Measurements from ENCODE around the gene FGFR3.
A peak's percentile ranks its signal among the peaks of the same experiment; 100 is the strongest.

Gene FGFR3

DNA sequence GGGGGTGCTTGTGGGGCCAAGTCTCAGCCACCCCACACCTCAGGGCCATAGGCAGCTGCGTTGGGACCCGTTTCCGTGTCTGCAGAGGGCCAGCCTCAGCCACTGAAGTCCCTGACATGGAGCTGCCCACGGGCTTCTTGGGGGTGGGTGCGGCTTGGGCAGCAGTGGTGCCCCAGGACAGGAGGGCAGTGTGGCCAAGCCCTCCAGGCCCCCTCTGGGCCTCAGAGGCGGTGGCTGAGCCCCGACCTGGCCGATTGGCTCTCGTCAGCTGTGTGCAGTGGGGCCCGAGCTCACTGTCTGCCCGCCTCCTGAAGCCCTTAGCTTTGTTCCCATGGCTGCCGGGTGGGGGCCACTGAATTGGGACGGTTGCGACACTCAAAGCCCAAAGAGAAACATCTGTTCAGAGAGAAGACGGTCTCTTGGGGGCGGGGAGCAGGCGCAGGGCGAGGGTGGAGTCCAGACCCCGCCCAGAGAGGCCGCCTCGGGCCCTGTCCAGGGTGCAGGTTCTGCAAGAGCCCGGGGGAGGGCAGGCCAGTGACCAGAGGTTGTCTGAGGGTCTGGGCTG lies 9.1 kb downstream of the FGFR3 start:
- DNase-seq (ENCODE audit: low read depth, low spot score) = no peak

DNA sequence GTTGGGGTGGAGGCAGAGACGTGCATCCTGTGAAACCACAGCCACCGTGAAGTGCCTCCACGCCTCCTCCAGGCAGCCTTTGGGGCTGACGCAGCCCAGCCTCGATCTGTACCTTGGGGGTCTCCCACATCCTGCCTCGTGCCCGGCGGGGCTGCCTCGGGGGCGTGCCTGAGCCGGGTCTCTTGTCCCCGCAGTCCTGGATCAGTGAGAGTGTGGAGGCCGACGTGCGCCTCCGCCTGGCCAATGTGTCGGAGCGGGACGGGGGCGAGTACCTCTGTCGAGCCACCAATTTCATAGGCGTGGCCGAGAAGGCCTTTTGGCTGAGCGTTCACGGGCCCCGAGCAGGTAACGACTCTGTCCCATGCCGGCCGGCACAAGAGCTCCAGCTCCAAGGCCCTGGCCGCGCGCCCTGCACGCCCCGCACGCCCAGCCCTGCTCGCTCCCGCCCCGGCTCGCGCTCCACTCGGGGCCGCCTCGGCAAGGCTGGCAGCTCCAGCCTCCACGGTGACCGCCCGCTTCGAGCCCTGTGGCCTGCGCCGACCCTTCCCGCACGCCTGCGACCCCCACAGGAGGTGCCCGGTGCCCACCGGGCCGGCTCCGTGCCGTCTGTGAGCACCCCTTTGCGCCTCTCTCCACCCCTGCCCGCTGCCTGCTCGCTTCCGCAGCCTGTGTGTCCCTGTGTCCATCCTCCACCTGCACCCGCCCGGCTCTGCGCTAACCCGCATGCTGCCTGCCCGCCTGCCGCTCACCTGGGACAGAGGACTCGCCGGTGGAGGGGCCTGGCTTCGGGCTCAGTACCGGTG lies 9.8 kb downstream of the FGFR3 start:
- no peak for DNase-seq (ENCODE audit: low read depth, low spot score)

- DNase-seq (ENCODE audit: low read depth, low spot score) = no peak
Measured at GRCh38 chr4:1803523-1804423, 10.7 kb downstream of the FGFR3 start.

GRCh38 chr4:1804638-1805492 lies 11.8 kb downstream of the FGFR3 start:
- DNase-seq (ENCODE audit: low read depth, low spot score) = no peak

- no peak for DNase-seq (ENCODE audit: low read depth, low spot score)
Measured at GRCh38 chr4:1805493-1806222, 12.6 kb downstream of the FGFR3 start.

- no peak for DNase-seq (ENCODE audit: low read depth, low spot score)
Measured at GRCh38 chr4:1806223-1806564, 13.1 kb downstream of the FGFR3 start.

DNA sequence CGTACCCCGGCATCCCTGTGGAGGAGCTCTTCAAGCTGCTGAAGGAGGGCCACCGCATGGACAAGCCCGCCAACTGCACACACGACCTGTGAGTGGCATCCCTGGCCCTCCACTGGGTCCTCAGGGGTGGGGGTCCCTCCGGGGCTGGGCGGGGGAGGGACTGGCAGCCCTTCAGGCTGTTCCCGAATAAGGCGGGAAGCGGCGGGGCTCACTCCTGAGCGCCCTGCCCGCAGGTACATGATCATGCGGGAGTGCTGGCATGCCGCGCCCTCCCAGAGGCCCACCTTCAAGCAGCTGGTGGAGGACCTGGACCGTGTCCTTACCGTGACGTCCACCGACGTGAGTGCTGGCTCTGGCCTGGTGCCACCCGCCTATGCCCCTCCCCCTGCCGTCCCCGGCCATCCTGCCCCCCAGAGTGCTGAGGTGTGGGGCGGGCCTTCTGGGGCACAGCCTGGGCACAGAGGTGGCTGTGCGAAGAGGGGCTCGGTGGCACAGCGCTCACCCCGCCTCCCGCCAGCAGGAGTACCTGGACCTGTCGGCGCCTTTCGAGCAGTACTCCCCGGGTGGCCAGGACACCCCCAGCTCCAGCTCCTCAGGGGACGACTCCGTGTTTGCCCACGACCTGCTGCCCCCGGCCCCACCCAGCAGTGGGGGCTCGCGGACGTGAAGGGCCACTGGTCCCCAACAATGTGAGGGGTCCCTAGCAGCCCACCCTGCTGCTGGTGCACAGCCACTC lies 13.7 kb downstream of the FGFR3 start:
- DNase-seq (ENCODE audit: low read depth, low spot score) = no peak

DNA sequence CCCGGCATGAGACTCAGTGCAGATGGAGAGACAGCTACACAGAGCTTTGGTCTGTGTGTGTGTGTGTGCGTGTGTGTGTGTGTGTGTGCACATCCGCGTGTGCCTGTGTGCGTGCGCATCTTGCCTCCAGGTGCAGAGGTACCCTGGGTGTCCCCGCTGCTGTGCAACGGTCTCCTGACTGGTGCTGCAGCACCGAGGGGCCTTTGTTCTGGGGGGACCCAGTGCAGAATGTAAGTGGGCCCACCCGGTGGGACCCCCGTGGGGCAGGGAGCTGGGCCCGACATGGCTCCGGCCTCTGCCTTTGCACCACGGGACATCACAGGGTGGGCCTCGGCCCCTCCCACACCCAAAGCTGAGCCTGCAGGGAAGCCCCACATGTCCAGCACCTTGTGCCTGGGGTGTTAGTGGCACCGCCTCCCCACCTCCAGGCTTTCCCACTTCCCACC lies 14.3 kb downstream of the FGFR3 start:
- DNase-seq (ENCODE audit: low read depth, low spot score) = no peak

DNA sequence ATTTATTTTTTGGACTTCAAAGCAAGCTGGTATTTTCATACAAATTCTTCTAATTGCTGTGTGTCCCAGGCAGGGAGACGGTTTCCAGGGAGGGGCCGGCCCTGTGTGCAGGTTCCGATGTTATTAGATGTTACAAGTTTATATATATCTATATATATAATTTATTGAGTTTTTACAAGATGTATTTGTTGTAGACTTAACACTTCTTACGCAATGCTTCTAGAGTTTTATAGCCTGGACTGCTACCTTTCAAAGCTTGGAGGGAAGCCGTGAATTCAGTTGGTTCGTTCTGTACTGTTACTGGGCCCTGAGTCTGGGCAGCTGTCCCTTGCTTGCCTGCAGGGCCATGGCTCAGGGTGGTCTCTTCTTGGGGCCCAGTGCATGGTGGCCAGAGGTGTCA lies 15.3 kb downstream of the FGFR3 start:
- DNase-seq (ENCODE audit: low read depth, low spot score) = no peak

DNA sequence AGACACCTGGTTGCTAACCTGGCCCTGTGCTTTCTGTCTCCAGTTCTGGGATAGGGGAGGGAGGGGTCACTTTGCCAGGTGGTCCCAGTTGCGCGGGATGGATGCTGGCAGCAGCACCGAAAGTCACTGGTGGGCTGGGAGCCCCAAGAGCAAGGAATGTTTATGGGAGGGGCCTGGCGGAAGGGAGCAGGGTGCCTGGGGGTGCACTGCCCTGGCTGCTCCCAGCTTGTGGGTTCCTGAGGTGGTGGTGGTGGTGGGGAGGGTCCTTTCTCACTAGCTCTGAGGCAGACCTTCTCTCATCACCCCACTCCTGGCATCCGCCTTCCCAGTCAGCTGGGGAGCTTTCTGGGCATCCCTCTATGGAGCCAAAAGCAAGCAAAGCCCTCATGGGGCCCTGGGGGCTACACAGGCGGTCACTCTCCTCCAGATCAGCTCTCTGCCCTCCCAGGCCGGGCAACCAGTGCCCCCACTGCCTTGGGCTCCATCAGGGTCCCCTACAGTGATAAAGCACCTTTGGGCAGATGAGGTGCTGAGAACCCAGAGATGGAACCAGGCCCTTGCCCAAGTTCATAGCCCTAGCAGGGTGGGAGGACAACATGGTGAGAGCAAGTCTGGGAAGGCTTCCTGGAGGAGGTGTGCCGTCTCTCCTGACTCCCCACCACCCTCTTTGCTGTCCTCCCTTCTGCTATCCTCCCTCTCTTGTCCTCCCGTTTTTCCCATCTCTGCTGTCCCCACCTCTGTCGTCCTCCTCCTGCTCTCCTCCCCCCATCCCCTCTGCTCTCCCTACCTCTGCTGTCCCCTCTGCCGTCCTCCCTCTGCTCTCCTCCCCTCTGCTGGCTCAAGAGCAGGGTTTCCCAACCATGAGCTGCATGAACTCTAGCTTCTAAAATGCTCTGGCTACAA lies 16.0 kb downstream of the FGFR3 start:
- DNase-seq (ENCODE audit: low read depth, low spot score) = no peak

DNA sequence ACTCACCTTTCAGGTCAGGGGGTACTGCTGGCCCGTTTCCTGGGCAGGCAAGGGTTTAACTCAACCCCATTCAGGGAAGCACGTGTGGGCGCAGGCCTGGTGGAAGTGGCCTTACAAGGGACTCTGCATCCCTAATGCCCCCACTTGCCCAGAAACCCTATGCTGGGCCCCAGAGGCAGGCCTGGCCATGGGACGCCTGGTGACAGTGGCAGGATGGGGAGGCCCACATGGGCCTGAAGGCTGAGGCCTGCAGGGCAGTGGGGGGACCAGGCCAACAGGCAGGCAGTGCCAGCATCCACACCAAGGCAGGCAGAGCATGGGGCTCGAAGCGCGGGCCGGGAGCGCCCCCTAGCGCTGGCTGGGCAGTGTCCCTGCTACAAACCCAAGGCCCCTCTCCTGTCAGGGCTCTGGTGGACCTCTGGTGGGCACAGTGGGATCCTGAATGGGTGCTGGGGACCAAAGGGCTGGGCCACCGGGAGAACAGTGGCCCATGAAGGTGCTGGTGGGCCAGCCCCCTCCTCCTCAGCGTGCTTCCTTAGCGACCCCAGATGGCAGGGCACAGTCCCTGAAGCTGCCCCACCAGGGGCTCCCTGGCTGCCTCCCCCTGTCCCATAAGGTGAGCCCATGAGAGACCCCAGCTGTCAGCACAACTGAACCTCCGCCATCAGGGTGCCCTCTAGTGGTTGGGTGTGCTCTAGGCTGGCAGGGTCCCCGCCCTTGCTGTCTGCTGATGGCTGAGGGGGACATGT lies 16.8 kb downstream of the FGFR3 start:
- DNase-seq (ENCODE audit: low read depth, low spot score) = peak; percentile 47

DNA sequence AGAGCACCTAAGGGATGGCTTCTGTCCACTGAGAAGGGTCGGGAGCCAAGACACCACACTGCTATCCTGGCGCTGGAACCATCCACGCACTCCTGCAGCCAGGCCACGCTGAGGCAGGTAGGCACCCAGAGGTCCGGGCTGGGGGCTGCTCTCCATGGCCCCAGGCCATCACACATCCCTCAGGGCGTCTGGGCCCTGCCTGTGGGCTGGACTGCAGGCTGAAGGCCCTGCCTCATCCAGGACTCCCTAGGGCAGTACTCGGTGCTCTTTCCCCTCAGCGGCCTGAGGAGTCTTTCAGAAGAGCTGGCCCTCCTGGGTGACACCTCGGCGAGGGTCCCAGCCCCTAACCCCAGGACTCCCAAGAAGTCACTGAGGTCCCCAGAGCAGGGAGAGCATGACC lies 17.7 kb downstream of the FGFR3 start:
- DNase-seq (ENCODE audit: low read depth, low spot score) = no peak

DNA sequence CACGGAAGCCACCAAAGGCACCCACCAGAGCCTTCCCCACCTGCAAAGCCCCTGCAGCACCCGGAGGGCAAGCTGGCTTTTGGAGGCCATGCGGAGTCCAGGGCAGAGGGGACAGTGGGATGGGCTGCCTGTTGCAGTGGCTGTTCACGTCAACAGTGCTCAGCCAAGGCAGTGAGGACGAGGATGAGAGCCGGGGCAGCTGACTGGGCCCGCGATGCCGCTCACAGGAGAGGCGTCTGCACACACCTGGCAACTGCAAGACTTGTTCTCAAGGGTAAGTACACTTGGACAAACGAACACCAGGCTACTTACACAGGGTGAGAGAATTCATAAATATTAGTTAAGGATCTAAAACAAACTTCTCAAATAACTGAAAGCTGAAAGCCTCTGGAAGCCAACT lies 19.6 kb downstream of the FGFR3 start:
- DNase-seq (ENCODE audit: low read depth, low spot score) = no peak

DNA sequence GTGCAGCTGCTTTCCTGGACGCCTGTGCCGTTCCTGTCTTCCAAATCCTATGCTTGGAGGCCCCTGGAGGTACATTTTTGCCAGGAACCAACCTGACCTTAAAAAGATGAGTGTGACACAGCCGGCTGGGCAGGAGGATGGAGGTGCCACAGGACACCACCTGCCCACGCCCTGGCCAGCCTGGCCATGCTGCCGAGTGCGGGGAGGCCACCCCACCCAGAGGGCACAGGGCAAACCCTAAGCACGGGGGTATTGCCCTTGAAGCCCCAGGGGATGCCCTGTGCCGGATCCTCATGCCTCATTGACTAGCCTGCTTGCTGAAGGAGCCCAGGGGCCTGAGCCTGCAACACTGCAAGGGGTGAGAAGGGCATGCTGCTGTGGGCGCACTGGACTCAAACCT lies 20.1 kb downstream of the FGFR3 start:
- no peak for DNase-seq (ENCODE audit: low read depth, low spot score)

DNA sequence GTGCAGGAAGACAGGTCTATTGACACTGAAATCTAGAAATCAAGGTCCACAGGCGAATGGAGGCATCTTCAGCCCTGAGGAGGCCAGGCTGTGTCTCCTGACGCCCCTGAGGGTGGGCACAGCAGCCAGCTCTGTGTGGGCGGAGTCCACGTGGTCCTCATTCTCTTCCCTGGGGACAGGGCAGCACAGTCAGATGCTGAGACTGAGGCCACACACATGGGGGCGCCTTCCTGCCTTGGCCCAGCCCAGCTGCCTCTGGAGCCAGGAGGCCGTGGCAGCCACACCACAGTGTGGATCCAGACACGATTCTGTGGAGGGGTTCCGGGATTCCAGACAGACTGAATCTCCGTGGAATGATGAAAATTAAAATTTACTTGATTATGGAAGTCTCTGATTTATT lies 20.8 kb downstream of the FGFR3 start:
- no peak for DNase-seq (ENCODE audit: low read depth, low spot score)

GRCh38 chr4:1814453-1814852 lies 21.4 kb downstream of the FGFR3 start:
- no peak for DNase-seq (ENCODE audit: low read depth, low spot score)

- DNase-seq (ENCODE audit: low read depth, low spot score) = no peak
Measured at GRCh38 chr4:1815096-1815996, 22.3 kb downstream of the FGFR3 start.
